ENCODE measurements around the gene BDKRB2. TPM values are rescaled to one million over a fixed set of nuclear protein-coding genes. Genes with fewer than 3 reads are reported as not detected.

Gene BDKRB2
- total RNA-seq, 1 donor from 2014 or later = not detected

GRCh38 chr14:96176275-96176674 lies 28.4 kb upstream of the BDKRB2 start:
- intact Hi-C loops (cut with micrococcal nuclease) = no loop called here

GRCh38 chr14:96176811-96177211 lies 27.8 kb upstream of the BDKRB2 start:
- intact Hi-C loops (cut with micrococcal nuclease) = no loop called here

- intact Hi-C loops (cut with micrococcal nuclease) = no loop called here
These were observed 26.8 kb upstream of the BDKRB2 start for GRCh38 chr14:96177766-96178375.

GRCh38 chr14:96178461-96179321 lies 25.9 kb upstream of the BDKRB2 start:
- intact Hi-C loops (cut with micrococcal nuclease) = no loop called here

DNA sequence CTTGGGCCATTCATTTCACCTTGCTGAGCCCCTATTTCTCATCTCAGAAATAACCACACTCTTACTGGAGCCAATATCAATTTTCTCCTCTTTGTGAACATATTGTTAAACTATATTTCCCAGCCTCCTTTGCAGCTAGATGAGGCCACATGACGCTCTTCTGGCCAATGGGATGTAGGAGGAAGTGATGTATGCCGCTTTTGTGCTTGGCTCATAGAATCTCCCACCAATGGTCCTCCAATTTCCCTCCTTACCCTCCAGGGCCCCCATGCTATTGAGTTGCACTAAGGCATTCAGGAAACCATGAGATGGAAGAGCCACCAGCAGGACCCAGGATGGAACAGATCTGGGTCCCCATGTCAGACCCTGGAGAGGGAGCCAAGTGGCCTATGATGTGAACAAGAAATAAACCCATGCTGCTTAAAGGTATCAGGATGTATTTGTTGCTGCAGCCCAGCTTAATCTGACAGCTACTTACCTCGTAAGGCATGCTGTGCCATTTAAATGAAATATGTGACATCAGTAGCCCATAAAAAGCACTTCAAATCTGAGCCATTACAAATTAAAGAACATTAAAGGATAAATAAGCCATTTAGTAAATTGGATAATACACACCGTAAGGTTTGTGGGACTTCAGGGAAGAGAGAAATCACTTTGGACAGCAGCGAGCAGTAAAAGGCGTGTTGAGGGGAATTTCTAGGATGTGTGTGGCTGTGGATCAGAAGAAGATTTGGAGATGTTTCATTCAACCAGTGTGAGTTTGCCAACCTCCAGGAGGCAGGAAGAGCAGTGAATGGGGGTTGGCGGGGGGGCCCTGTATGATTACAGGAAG lies 24.4 kb upstream of the BDKRB2 start:
- intact Hi-C loops (cut with micrococcal nuclease) = no loop called here

- intact Hi-C loops (cut with micrococcal nuclease) = no loop called here
These were observed 23.2 kb upstream of the BDKRB2 start for GRCh38 chr14:96181186-96182056.

GRCh38 chr14:96182546-96182945 lies 22.1 kb upstream of the BDKRB2 start:
- intact Hi-C loops (cut with micrococcal nuclease) = no loop called here

DNA sequence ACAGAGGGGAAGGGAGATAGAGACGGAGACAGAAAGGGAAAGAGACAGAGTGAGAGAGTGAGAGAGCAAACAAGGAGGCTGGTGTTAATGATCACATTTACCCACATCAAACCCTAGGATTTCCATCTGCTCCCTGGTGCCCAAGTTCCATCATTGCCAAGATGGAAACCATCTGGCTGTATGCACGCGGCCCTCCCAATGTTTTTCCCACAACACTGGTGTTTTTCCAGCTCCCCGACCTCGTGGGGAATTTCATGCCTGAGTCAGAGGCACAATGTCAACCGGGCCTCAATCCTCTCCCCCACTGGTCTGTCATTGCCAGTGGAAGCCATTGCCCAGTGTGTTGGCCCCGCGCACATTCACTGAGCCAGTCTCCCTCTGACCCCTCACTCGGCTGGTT lies 19.9 kb upstream of the BDKRB2 start:
- intact Hi-C loops (cut with micrococcal nuclease) = no loop called here

- intact Hi-C loops (cut with micrococcal nuclease) = no loop called here
These were observed 17.2 kb upstream of the BDKRB2 start for GRCh38 chr14:96187216-96188031.

DNA sequence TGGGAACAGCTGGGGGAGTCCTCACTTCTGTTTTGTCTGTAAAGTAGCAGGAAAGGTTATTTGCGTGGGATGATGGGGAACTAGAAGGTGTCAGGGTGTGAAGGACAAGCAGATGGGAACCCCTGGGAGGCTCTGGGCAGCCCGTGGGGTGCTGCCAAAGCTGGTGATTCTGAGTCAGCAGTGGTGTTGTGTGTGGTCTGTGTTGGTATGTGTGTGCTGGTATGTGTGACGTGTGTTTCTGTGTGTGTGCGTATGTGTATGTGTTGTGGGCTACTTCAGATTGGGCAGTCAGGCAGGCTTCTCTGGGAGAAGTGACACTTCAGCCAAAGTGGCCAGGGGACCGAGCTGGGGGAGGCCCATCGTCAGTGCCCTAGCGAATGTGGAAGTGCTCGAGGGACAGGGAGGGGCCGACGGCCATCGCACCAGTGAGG lies 15.3 kb upstream of the BDKRB2 start:
- intact Hi-C loops (cut with micrococcal nuclease) = no loop called here

DNA sequence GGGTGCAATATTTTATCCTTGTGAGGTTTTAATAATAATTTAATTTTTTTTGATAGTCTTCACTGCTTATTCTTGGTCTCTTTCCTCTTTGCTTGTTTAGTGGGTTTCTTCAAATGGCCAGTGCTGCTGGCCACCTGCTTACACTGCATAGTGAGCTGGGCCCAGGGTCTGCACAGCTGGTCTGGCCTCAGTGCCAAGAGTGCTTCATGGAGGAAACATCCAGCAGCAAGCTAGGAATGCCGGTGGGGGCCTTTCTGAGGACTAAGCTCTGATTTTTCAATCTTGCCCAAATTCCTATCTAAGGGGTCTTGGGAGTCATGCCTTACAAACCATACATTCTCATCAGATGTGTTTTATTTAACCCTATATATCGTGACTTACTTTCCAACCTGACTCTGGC lies 13.3 kb upstream of the BDKRB2 start:
- intact Hi-C loops (cut with micrococcal nuclease) = no loop called here

- intact Hi-C loops (cut with micrococcal nuclease) = no loop called here
These were observed 12.7 kb upstream of the BDKRB2 start for GRCh38 chr14:96191841-96192462.

DNA sequence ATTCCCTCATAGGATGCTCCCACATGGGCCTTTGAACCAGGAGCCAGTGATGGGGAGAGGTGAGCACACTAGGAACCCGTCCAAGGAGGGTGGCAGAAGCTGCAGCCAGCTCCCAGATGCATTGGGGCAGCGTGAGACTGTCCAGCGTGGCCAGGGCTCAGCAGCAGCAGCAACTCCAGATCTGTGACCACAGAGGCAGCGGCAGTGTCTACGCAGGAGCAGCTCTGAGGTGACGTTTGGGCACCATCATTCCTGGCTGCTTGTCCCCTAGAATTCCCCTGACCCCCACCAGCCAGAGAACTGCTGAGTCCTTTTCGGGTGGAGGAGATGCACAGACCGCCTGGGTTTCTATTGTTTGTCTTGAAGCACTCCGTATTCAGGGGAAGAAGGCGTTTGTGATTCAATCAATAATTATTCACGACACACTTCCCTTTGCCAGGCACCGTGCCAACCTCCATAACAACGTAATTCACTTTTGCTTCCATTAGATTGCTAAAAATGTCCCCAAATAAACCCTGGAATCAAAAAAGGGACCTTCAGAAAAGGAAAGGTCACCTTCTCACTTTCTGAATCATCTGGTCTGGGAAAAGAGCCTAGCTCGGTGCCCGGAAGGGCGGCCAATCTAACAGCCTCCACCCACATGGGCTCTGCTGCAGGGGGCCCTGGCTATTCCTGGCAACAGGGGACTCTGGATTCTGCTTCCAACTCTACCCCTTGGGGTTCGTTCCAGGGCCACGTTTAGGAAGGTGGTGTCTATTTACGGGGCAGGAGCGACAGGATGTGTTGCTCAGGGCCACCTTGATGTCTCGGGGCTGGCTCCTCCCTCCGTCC lies 11.4 kb upstream of the BDKRB2 start:
- intact Hi-C loops (cut with micrococcal nuclease) = no loop called here

- intact Hi-C loops (cut with micrococcal nuclease) = no loop called here
These were observed 10.4 kb upstream of the BDKRB2 start for GRCh38 chr14:96194262-96194656.

GRCh38 chr14:96194657-96195431 lies 9.8 kb upstream of the BDKRB2 start:
- intact Hi-C loops (cut with micrococcal nuclease) = no loop called here

DNA sequence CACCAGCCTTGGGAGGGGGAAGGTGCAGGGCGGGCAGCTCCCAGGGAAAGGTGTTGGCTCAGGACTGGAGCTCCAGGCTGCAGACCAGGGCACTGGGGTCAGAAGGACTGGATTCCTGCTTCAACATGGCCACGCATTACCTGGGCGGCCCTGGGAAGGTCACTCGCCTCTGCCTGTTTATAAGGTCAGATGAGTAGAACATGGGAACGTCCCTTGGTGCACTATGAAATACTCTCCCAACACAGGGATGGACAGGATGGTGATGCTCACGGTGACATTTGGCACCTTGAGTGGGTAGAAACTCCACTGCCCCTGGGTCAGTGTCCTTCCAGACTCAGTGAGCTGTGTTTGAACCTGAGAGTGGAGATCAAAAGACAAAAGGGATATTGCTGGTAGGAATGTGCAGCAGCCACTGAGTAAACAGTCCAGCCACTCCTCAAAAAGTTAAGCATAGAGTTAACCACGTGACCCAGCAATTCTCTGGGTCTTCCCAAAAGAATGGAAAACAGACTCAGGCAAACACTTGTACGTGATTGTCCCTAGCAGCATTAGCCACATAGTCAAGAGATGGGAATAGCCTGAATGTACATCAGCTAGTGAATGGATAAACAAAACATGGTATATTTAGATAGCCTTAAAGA lies 9.1 kb upstream of the BDKRB2 start:
- intact Hi-C loops (cut with micrococcal nuclease) = no loop called here

GRCh38 chr14:96197163-96197852 lies 7.3 kb upstream of the BDKRB2 start:
- intact Hi-C loops (cut with micrococcal nuclease) = no loop called here
